Activated CD4-positive, alpha-beta T cell treated with anti-CD3 and anti-CD28 coated beads, Interleukin-2, amount 10 ng/mL, durations not matched to agents 7 days and 5 days (primary cell): ENCODE data around the gene LCLAT1. TPM values are rescaled to one million over a fixed set of nuclear protein-coding genes. Genes with fewer than 3 reads are reported as not detected.
A peak's percentile ranks its signal among the peaks of the same experiment; 100 is the strongest.
"Not testable (repeated sequence)": the region's sequence is repeated elsewhere in the genome, so short reads cannot be mapped to it uniquely, and the experiment has no call there.

ENCODE experiments used
- CTCF ChIA-PET: fragments of 350-600 bp; sonication (Branson Sonifier 250); formaldehyde crosslinking; loops from one replicate; lab custom pipeline; 2021; ENCODE audit warnings: antibody characterized with exemption; lab: Charles Lee
- POLR2A ChIA-PET: fragments of 350-600 bp; sonication (Branson Sonifier 250); formaldehyde crosslinking; loops from one replicate; lab custom pipeline; 2021; ENCODE audit warnings: antibody characterized with exemption; lab: Charles Lee
- DNase-seq: peaks from one replicate; pipeline ENCODE4 v3.0.0-alpha.2; 2020
- H3K27ac Mint-ChIP-seq: one replicate; pipeline ENCODE4 v1.8.0; 2021; ENCODE audit warnings: mild to moderate bottlenecking, moderate library complexity, mixed read lengths
- H3K27me3 Mint-ChIP-seq: one replicate; pipeline ENCODE4 v1.8.0; 2021; ENCODE audit warnings: mixed read lengths
- H3K36me3 Mint-ChIP-seq: one replicate; pipeline ENCODE4 v1.8.0; 2021; ENCODE audit warnings: low read depth, mixed read lengths
- H3K4me1 Mint-ChIP-seq: one replicate; pipeline ENCODE4 v1.8.0; 2021; ENCODE audit warnings: mixed read lengths
- H3K4me3 Mint-ChIP-seq: one replicate; pipeline ENCODE4 v1.8.0; 2021; ENCODE audit warnings: mild to moderate bottlenecking, moderate library complexity, mixed read lengths
- H3K9me3 Mint-ChIP-seq: one replicate; pipeline ENCODE4 v1.8.0; 2021; ENCODE audit warnings: mixed read lengths
- total RNA-seq, 2 experiments: library from RNA; stranded (reverse); gene quantifications; one replicate each; pipeline ENCODE4 v1.2.3, GENCODE V29; 2021

Gene LCLAT1
- total RNA-seq, 2 experiments from 2014 or later = 20.7 to 24.6 TPM

DNA sequence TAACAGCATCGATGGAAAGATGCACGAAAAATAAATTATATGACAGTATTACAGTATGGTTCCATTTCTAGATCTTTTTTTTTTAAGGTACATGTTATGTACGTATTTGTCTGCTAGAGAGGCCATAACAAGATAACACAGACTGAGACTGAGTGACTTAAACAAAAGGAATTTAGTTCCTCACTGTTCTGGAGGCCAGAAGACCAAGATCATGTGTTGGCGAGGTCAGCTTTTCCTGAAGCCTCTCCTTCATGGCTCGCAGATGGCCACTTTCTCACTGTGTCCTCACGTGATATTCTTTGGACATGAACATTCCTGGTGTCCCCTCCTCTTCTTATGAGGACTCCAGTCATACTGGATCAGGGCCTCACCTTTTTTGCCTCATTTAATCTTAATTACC lies 182.8 kb downstream of the LCLAT1 start:
- Mint-ChIP-seq H3K27ac (no peak overlapping the region), H3K4me1 (peaks cover 12% of the 10 kb centered on the region), H3K9me3 (no peaks in the 10 kb centered on the region), H3K36me3 (peaks cover 1% of the 10 kb centered on the region), H3K27me3 (no peaks in the 10 kb centered on the region), H3K4me3 (no peak overlapping the region)
- CTCF ChIA-PET = no interaction called here
- no peak for DNase-seq
- POLR2A ChIA-PET = no interaction called here

DNA sequence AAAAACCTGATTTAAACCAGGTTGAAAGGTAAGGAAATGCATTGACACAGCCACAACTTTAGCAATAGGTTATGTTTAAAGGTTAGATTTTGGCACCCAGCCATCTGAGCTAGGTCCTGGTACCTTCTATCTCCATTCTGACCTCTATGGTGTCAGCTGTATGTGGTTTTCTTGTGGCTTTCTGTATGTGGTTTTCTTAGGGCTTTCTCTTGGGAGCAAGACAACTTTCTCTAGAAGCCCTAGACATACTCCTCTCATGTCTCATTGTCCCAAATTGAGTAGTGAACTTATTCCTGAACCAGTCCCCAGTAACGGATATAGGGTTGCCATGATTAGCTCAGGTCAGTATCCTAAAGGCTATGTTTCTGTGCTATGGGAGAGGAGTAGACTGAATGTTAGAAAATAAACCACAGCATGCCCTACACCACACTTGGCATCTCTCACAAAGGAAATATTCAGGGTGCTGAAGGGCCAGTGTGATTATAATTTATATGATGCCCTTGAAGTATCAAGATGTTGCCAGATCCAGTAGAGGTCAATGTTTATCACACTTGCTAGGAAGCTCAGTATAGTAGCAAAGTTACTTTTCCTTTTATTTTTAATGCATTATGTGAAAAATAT lies 184.1 kb downstream of the LCLAT1 start:
- H3K27me3 Mint-ChIP-seq = no peaks in the 10 kb centered on the region
- ChIA-PET POLR2A (no interaction called here), CTCF (interaction anchor here (0.6 to 2.4 kb wide), 3 partner anchors 10 to 338 kb away, joined by 3 to 6 read pairs (median 3); no protein-coding TSS in a partner anchor)
- H3K4me1 Mint-ChIP-seq = peaks cover 9% of the 10 kb centered on the region
- DNase-seq = peak; percentile 30
- no peak overlapping the region for H3K27ac Mint-ChIP-seq
- no peak overlapping the region for H3K4me3 Mint-ChIP-seq
- H3K9me3 Mint-ChIP-seq = no peaks in the 10 kb centered on the region
- H3K36me3 Mint-ChIP-seq = peaks cover 1% of the 10 kb centered on the region

DNA sequence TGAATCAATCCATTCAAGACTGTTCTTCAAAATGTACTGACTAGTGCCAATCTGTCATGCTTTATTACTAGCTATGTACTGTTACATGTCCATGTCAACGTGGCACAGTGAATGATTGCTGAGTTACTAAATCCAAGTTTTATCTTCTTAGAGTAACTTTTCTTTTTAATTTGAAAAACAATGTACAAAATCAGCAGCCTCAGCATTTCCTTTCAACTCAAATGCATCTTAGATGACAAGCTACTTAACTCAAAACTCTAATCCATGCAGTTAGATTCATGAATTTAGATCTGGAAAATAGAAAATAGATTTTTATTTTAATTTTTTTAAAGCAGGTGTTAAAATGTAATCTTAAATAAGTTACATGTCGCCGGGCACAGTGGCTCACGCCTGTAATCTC lies 186.0 kb downstream of the LCLAT1 start:
- Mint-ChIP-seq H3K27me3 (no peaks in the 10 kb centered on the region), H3K4me3 (no peak overlapping the region), H3K36me3 (peaks cover 1% of the 10 kb centered on the region), H3K27ac (no peak overlapping the region), H3K9me3 (no peaks in the 10 kb centered on the region), H3K4me1 (peaks cover 9% of the 10 kb centered on the region)
- DNase-seq = no peak
- ChIA-PET POLR2A (no interaction called here), CTCF (interaction anchor here (2.4 kb wide), 1 partner anchor 12 kb away, joined by 6 read pairs; no protein-coding TSS in a partner anchor)

DNA sequence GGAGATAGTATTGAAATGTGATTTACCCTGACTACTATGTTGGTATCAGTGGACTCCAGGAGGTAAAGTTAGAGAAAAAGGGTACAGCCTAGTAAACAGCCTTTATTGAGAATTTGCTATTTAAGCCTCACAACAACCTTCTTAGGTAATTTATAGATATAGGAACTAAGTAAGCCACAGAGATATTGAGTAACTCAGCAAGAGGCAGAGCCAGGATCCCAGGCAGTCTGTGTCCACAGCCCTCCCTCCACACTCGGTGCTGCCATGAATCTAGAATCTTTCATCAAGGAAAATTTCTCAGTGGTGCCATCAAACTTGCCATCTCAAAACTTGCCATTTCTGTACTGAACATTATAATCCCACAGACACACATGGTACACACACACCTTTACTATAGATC lies 189.3 kb downstream of the LCLAT1 start:
- H3K9me3 Mint-ChIP-seq = no peaks in the 10 kb centered on the region
- no peak overlapping the region for H3K4me3 Mint-ChIP-seq
- no peak for DNase-seq
- peaks cover 4% of the 10 kb centered on the region for H3K36me3 Mint-ChIP-seq
- peaks cover under 1% of the 10 kb centered on the region for H3K4me1 Mint-ChIP-seq
- no peaks in the 10 kb centered on the region for H3K27me3 Mint-ChIP-seq
- ChIA-PET POLR2A (no interaction called here), CTCF (no interaction called here)
- no peak overlapping the region for H3K27ac Mint-ChIP-seq

DNA sequence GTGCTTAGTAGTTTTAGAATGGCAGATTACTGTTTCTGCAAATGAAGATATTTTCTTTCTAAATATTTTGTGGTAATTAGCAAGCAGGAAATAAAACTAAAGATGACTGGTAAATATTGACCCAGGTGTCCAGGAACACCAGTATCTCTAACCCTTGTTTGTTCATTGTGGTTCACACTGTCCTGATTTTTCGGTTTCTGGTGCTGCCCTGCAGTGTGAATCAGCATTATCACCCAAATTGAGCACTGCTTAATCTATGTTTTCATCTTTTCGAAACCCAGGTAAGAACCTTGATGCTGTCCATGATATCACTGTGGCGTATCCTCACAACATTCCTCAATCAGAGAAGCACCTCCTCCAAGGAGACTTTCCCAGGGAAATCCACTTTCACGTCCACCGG lies 192.8 kb downstream of the LCLAT1 start:
- Mint-ChIP-seq H3K4me1 (no peaks in the 10 kb centered on the region), H3K27ac (no peak overlapping the region), H3K4me3 (no peak overlapping the region), H3K27me3 (no peaks in the 10 kb centered on the region), H3K36me3 (peaks cover 4% of the 10 kb centered on the region), H3K9me3 (no peaks in the 10 kb centered on the region)
- POLR2A ChIA-PET = no interaction called here
- CTCF ChIA-PET = no interaction called here
- no peak for DNase-seq

DNA sequence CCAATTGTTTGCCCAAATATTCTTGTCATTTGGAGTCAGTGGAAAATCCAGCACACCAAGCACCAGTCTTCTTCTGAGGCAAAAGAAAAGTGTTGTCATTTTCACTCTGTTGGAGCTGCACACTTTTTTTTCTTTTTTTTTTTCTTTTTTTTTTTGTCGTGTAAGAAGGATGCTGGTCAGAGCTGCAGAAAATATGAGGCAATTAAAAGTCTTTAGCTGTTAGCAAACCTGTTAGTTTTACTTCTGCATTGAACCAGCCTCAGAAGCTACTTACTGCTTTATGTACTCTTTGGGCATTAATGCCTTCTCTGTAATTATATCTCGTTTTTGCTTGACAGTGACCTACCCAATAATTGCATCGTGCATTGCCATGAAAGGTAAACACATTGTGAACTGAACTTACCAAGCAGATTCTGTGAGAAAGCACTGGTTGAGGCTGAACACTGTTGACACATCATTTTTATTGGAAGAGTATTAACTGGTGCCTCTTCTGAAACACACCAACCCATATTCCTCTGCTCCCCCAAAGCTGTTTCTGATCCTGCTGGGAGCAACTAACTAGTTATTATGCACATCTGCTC lies 194.8 kb downstream of the LCLAT1 start:
- no peaks in the 10 kb centered on the region for H3K4me1 Mint-ChIP-seq
- H3K4me3 Mint-ChIP-seq = no peak overlapping the region
- ChIA-PET CTCF (interaction anchor here (0.6 kb wide), 1 partner anchor 1215 kb away, joined by 5 read pairs; no protein-coding TSS in a partner anchor), POLR2A (no interaction called here)
- no peak overlapping the region for H3K27ac Mint-ChIP-seq
- peaks cover 4% of the 10 kb centered on the region for H3K36me3 Mint-ChIP-seq
- H3K9me3 Mint-ChIP-seq = no peaks in the 10 kb centered on the region
- H3K27me3 Mint-ChIP-seq = no peaks in the 10 kb centered on the region
- DNase-seq = no peak

DNA sequence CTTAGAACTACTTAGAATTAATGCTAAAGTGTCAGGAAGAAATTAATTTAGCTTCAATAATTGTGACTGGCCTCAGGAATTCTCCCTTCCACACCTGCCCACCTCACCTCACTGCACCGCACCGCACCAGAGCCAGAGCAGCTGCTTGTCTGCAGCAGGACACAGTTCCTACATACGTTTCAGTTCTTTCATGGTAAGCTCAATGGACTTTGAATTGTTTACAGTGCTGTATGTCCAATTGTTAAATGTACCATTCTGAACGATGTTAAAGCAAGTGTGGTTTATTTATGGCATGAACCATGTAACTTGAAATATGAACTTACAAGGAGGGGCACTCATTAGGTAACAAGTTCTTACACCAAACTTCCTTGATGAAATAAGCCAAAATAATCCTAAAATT lies 196.0 kb downstream of the LCLAT1 start:
- CTCF ChIA-PET = interaction anchor here (1.1 kb wide), 1 partner anchor 69 kb away, joined by 3 read pairs; no protein-coding TSS in a partner anchor
- H3K4me3 Mint-ChIP-seq, H3K27ac Mint-ChIP-seq, DNase-seq, POLR2A ChIA-PET, H3K4me1 Mint-ChIP-seq, H3K9me3 Mint-ChIP-seq, H3K36me3 Mint-ChIP-seq, H3K27me3 Mint-ChIP-seq: not testable (repeated sequence)

DNA sequence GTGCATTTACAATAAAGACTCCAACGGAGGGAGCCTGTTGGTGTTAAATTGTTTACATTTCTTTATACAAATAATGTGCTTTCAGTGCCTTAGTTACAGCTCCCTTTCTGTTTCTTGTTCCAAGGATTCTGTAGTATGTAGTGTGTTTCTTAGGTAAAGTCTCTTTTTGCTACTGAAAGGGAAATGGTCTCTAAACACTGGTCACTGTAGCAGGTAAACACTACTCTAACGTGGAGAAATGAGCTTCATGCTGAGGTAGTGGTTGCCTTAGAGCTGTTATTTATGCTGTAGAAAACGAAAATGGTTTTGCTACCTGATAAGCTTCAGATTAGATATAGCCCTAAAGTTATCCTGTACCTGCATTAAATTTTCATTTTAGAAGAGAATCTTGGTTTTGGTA lies 196.6 kb downstream of the LCLAT1 start:
- ChIA-PET CTCF (interaction anchor here (1.1 kb wide), 1 partner anchor 69 kb away, joined by 3 read pairs; no protein-coding TSS in a partner anchor), POLR2A (no interaction called here)
- no peaks in the 10 kb centered on the region for H3K4me1 Mint-ChIP-seq
- no peak overlapping the region for H3K4me3 Mint-ChIP-seq
- DNase-seq = no peak
- H3K9me3 Mint-ChIP-seq = no peaks in the 10 kb centered on the region
- H3K27ac Mint-ChIP-seq = no peak overlapping the region
- peaks cover 4% of the 10 kb centered on the region for H3K36me3 Mint-ChIP-seq
- H3K27me3 Mint-ChIP-seq = no peaks in the 10 kb centered on the region

DNA sequence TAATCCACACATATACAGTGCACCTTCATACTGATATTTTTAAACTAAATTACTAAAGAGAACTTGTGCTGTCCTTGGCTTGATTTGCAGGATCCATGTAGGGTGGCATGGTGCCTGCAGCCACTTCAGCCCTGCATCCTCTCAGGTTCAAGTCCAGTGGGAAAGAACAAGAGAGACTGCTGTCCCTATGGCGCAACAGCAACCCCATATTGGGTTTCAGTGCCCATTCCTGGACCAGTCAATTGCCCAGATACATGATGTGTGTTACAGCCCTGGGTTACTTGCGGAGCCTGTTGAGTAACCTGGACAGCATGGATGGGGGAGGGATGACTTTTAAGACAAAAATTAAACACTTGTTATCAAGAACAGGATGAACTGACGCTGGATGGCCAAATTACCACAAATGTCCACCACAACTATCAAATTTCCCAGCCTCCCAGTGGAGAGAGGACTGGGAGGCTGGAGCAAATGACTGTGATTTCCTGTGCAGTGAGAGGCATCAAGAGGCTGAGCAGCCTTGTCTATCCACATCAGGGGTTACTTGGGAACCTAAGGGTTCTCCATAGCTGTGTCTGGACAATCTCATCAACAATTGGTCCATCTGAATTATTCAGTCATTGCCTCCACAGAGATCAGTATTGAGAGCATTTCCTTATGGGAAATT lies 198.2 kb downstream of the LCLAT1 start:
- no peak overlapping the region for H3K4me3 Mint-ChIP-seq
- CTCF ChIA-PET = no interaction called here

DNA sequence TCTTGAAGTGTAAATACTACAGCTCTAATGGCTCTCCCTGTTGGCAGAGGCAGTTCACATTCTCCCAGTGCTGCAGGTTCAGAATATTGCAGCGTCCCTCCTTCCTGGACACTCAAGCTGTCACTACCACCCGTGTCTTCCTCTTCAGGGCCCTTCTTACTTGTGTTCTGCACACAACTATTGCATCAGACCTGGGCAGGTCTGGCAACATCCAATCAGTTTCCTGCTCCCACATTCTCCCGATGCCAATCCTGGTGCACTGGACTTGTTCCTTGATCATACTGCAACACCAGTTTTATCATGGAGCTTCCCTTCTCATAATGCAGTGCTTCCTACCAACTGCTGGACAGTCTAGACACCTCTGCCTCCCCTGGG lies 198.7 kb downstream of the LCLAT1 start:
- no peak overlapping the region for H3K27ac Mint-ChIP-seq
- no peaks in the 10 kb centered on the region for H3K27me3 Mint-ChIP-seq
- POLR2A ChIA-PET = no interaction called here
- H3K4me3 Mint-ChIP-seq = no peak overlapping the region
- H3K36me3 Mint-ChIP-seq = no peaks in the 10 kb centered on the region
- no peaks in the 10 kb centered on the region for H3K4me1 Mint-ChIP-seq
- H3K9me3 Mint-ChIP-seq = no peaks in the 10 kb centered on the region
- CTCF ChIA-PET = no interaction called here
- no peak for DNase-seq

More for the DNA sequence above, 198.2 kb downstream of the LCLAT1 start:
- H3K9me3 Mint-ChIP-seq = no peaks in the 10 kb centered on the region
- POLR2A ChIA-PET = no interaction called here
- H3K27ac Mint-ChIP-seq = no peak overlapping the region
- no peaks in the 10 kb centered on the region for H3K4me1 Mint-ChIP-seq
- H3K36me3 Mint-ChIP-seq = no peaks in the 10 kb centered on the region
- no peak for DNase-seq
- no peaks in the 10 kb centered on the region for H3K27me3 Mint-ChIP-seq

DNA sequence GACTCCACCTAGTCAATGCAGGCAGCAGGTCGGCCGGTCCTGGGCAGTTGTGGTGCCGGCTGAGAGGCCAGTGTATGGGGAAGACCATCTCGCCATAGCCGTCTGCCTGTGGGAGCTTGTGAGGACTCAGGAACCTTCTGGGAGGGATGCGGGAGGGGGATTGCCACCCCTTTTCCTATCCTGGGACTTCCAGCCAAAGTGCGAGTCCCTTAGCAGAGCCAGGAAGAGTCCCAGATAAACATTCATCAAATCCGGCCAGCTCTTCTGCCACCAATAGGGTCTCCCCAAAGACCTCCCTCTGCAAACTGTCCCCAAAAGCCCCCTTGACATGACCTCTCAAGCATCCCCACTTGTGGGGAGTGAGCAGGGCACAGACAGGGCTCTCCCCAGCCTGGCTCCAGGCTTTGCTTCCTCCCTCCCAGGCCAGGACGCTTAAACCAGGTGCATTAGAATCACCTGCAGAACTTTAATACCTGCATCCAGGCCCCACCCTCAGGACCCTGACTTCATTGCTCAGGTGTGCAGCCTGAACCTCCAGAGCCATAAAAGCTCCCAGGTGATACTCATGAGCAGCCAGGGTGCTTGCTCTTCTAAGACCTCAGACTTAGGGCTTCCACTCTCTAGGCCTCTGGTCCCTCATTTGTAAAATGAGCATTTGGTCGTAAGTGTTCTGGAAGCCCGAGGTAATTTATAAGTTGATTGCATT lies 200.9 kb downstream of the LCLAT1 start:
- no peaks in the 10 kb centered on the region for H3K36me3 Mint-ChIP-seq
- H3K27ac Mint-ChIP-seq = no peak overlapping the region
- ChIA-PET POLR2A (no interaction called here), CTCF (interaction anchor here (0.7 kb wide), 1 partner anchor 11 kb away, joined by 4 read pairs; no protein-coding TSS in a partner anchor)
- no peaks in the 10 kb centered on the region for H3K4me1 Mint-ChIP-seq
- no peaks in the 10 kb centered on the region for H3K27me3 Mint-ChIP-seq
- no peaks in the 10 kb centered on the region for H3K9me3 Mint-ChIP-seq
- DNase-seq = no peak
- no peak overlapping the region for H3K4me3 Mint-ChIP-seq

DNA sequence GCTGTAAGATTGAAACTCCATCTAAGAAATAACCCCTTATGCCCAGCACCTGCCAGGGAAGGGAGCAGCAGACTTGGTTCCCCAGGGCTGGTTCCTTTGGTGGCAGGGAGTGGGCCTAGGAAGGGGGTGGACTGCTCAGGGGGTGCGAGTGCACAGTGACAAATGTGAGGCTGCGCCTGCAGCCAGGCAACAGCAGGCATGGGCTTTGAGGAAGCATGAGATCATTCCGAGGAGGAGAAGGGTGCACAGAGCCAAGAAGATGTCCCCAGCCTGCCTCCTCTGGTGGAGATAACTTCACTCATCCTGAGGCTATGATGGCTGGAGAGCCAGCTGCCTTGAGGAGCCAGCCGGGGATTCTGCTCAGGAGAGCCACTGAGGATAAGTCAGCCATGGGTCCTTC lies 202.2 kb downstream of the LCLAT1 start:
- Mint-ChIP-seq H3K27ac (no peak overlapping the region), H3K36me3 (no peaks in the 10 kb centered on the region), H3K27me3 (no peaks in the 10 kb centered on the region), H3K9me3 (no peaks in the 10 kb centered on the region), H3K4me3 (no peak overlapping the region), H3K4me1 (no peaks in the 10 kb centered on the region)
- POLR2A ChIA-PET = no interaction called here
- DNase-seq = no peak
- CTCF ChIA-PET = no interaction called here

DNA sequence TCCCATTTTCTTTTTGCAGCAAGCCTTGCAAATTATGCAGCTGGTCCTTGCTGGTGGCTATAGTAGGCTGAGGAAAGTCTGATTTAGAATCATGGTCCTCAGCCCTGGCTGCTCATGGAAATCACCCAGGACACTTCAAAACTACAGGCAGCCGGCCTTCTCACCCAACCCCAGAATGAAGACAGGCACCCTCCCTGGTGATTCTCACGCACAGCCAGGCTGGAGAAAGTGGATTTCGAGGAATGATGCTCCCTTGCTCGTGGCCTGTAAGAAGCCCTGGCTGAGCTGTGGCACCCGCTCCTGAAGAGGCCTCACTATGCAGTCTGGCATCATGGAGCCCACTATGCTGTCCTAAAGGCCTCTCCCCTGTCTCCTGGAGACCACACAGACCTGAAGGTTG lies 202.8 kb downstream of the LCLAT1 start:
- ChIA-PET CTCF (interaction anchor here (0.8 kb wide), 1 partner anchor 26 kb away, joined by 3 read pairs; no protein-coding TSS in a partner anchor), POLR2A (no interaction called here)
- no peaks in the 10 kb centered on the region for H3K36me3 Mint-ChIP-seq
- H3K9me3 Mint-ChIP-seq = no peaks in the 10 kb centered on the region
- no peaks in the 10 kb centered on the region for H3K27me3 Mint-ChIP-seq
- no peak for DNase-seq
- no peak overlapping the region for H3K4me3 Mint-ChIP-seq
- no peak overlapping the region for H3K27ac Mint-ChIP-seq
- no peaks in the 10 kb centered on the region for H3K4me1 Mint-ChIP-seq
